CD14-positive monocyte (primary cell): ENCODE data around the gene TBC1D16. TPM values are rescaled to one million over a fixed set of nuclear protein-coding genes. Genes with fewer than 3 reads are reported as not detected.

Source experiments
- DNase-seq, 3 donors: peaks; one replicate each; pipeline ENCODE4 v3.0.0-alpha.2; 2011 to 2022
- H2AFZ ChIP-seq: 2 replicates; pipeline ENCODE4 v1.6.0; 2012; ENCODE audit warnings: mild to moderate bottlenecking, low read depth, low read length, inconsistent platforms; ENCODE audit not compliant: insufficient read depth, poor library complexity, severe bottlenecking
- H3K27ac ChIP-seq, 2 donors: 1 replicate in 1 of 2; 2 replicates in 1 of 2; pipeline ENCODE4 v1.5.1; 2012 to 2013; ENCODE audit warnings: low read length in 2 of 2, control low read depth in 1 of 2, inconsistent platforms in 1 of 2, low read depth in 1 of 2, mild to moderate bottlenecking in 1 of 2
- H3K27me3 ChIP-seq, 2 donors: one replicate each; pipeline versions ENCODE4 v1.6.0 to v1.6.1; 2011 to 2013; ENCODE audit warnings: low read length in 2 of 2; ENCODE audit not compliant: control insufficient read depth in 2 of 2, insufficient read depth in 2 of 2
- H3K36me3 ChIP-seq, 2 donors: replicated peaks in 1 of 2; 1 replicate in 1 of 2; 2 replicates in 1 of 2; pipeline versions ENCODE4 v1.5.1 to v1.6.1; 2012 to 2013; ENCODE audit warnings: low read length in 2 of 2, control low read depth in 1 of 2, inconsistent platforms in 1 of 2, mild to moderate bottlenecking in 1 of 2; ENCODE audit not compliant: insufficient read depth in 2 of 2, control insufficient read depth in 1 of 2
- H3K4me1 ChIP-seq, 2 donors: 1 replicate in 1 of 2; 2 replicates in 1 of 2; pipeline versions ENCODE4 v1.5.1 to v1.6.1; 2012 to 2013; ENCODE audit warnings: low read length in 2 of 2, control low read depth in 1 of 2, inconsistent platforms in 1 of 2, mild to moderate bottlenecking in 1 of 2, moderate library complexity in 1 of 2; ENCODE audit not compliant: insufficient read depth in 2 of 2, control insufficient read depth in 1 of 2
- H3K4me2 ChIP-seq: replicated peaks from 2 replicates; pipeline ENCODE3; 2012; ENCODE audit warnings: low read length, moderate library complexity, mild to moderate bottlenecking; ENCODE audit not compliant: poor library complexity, severe bottlenecking; ENCODE audit errors: extremely low read depth
- H3K4me3 ChIP-seq, 3 experiments: fragments of 200-600 bp in 1 of 3; sonication (generic) in 1 of 3; replicated peaks in 1 of 3; 1 replicate in 2 of 3; 2 replicates in 1 of 3; pipeline ENCODE4 v1.5.1; 2011 to 2013; ENCODE audit warnings: low read length in 3 of 3, mild to moderate bottlenecking in 3 of 3, control low read depth in 2 of 3, low read depth in 2 of 3, inconsistent platforms in 1 of 3, moderate library complexity in 1 of 3
- H3K79me2 ChIP-seq: 2 replicates; pipeline ENCODE4 v1.6.0; 2012; ENCODE audit warnings: mild to moderate bottlenecking, control low read depth, inconsistent platforms, low read length, moderate library complexity; ENCODE audit not compliant: insufficient read depth
- H3K9ac ChIP-seq: 2 replicates; pipeline ENCODE4 v1.6.0; 2017; ENCODE audit warnings: low read length, mild to moderate bottlenecking; ENCODE audit not compliant: insufficient read depth, poor library complexity, severe bottlenecking
- H3K9me3 ChIP-seq, 2 donors: replicated peaks in 1 of 2; 1 replicate in 1 of 2; 2 replicates in 1 of 2; pipeline versions ENCODE4 v1.5.1 to v1.6.1; 2012 to 2013; ENCODE audit warnings: low read length in 2 of 2, control low read depth in 1 of 2; ENCODE audit not compliant: control insufficient read depth in 1 of 2, insufficient read depth in 1 of 2
- H4K20me1 ChIP-seq: 2 replicates; pipeline ENCODE4 v1.6.0; 2012; ENCODE audit warnings: mild to moderate bottlenecking, low read length, control low read depth, moderate library complexity; ENCODE audit not compliant: insufficient read depth
- H3K27ac Mint-ChIP-seq, 7 donors: one replicate each; pipeline ENCODE4 v1.8.0; 2020; ENCODE audit warnings: mild to moderate bottlenecking in 7 of 7, mixed read lengths in 7 of 7, moderate library complexity in 6 of 7, inconsistent platforms in 2 of 7
- H3K27me3 Mint-ChIP-seq, 3 donors: one replicate each; pipeline ENCODE4 v1.8.0; 2021 to 2022; ENCODE audit warnings: low read depth in 3 of 3, mild to moderate bottlenecking in 3 of 3, mixed read lengths in 3 of 3, moderate library complexity in 3 of 3, inconsistent platforms in 1 of 3
- H3K36me3 Mint-ChIP-seq, 2 donors: one replicate each; pipeline ENCODE4 v1.8.0; 2020; ENCODE audit warnings: mixed read lengths in 2 of 2, inconsistent platforms in 1 of 2, mild to moderate bottlenecking in 1 of 2
- H3K4me1 Mint-ChIP-seq: one replicate; pipeline ENCODE4 v1.8.0; 2020; ENCODE audit warnings: mild to moderate bottlenecking, mixed read lengths
- H3K4me3 Mint-ChIP-seq, 2 donors: one replicate each; pipeline ENCODE4 v1.8.0; 2020; ENCODE audit warnings: mild to moderate bottlenecking in 2 of 2, mixed read lengths in 2 of 2, moderate library complexity in 1 of 2
- H3K9me3 Mint-ChIP-seq, 7 donors: one replicate each; pipeline ENCODE4 v1.8.0; 2020 to 2022; ENCODE audit warnings: mixed read lengths in 7 of 7, mild to moderate bottlenecking in 6 of 7, moderate library complexity in 6 of 7, inconsistent platforms in 2 of 7
- CTCF ChIP-seq: fragments of 200-600 bp; IDR thresholded peaks from one replicate; pipeline ENCODE4 v1.8.0; 2022; ENCODE audit warnings: antibody characterized with exemption, mild to moderate bottlenecking
- WGBS: methylation state at CpG from one replicate; pipeline ENCODE4 v1.1.5; 2013; ENCODE audit warnings: missing lambda C conversion rate; ENCODE audit not compliant: insufficient coverage; 5-methylcytosine and 5-hydroxymethylcytosine counted together
- intact Hi-C, 2 donors: fragments of 100-400 bp; cut with micrococcal nuclease; formaldehyde crosslinking; loops; one replicate each; pipeline versions ENCODE4 v1.15.0 to v1.15.1; 2023
- polyA plus RNA-seq, 3 donors: library from polyadenylated mRNA; depleted of rRNA in 1 of 3; unstranded in 2 of 3; stranded (reverse) in 1 of 3; fragments of 300-500 nt in 2 of 3; fragments of >200 nt in 1 of 3; fragmentation: Illumina TruSeq in 2 of 3; gene quantifications; 1 replicate in 2 of 3; 2 replicates in 1 of 3; pipeline ENCODE4 v1.2.3, GENCODE V29; 2012 to 2021

Gene TBC1D16
- polyA plus RNA-seq, 3 donors: 0.11 to 0.53 (median 0.27) TPM

GRCh38 chr17:79890706-79891105 is 145.0 kb downstream of the TBC1D16 start:
- Mint-ChIP-seq H3K4me3 (no peak overlapping the region), H3K36me3 (no peaks in the 10 kb centered on the region), H3K4me1 (no peaks in the 10 kb centered on the region), H3K27ac (no peak overlapping the region), H3K27me3 (peaks cover 10 to 26% (median 23%) of the 10 kb centered on the region in 3 donors), H3K9me3 (no peaks in the 10 kb centered on the region)
- H3K36me3 ChIP-seq: no peaks in the 10 kb centered on the region
- H3K4me1 ChIP-seq: no peaks in the 10 kb centered on the region
- intact Hi-C loops: no loop called here
- no peaks in the 10 kb centered on the region for H3K9me3 ChIP-seq
- H3K9ac ChIP-seq: no peak overlapping the region
- H3K79me2 ChIP-seq: no peaks in the 10 kb centered on the region
- no peak for TF ChIP-seq CTCF
- no peak for DNase-seq
- no peaks in the 10 kb centered on the region for H4K20me1 ChIP-seq
- H3K27ac ChIP-seq: no peak overlapping the region
- no peak overlapping the region for H3K4me2 ChIP-seq
- no peak overlapping the region for H2AFZ ChIP-seq
- no peak overlapping the region for H3K4me3 ChIP-seq
- H3K27me3 ChIP-seq: no peaks in the 10 kb centered on the region
- WGBS: 78% methylated on average over 6 of the region's 9 CpGs

- 93% methylated on average over 17 of the region's 22 CpGs for WGBS
- H3K9me3 Mint-ChIP-seq: no peaks in the 10 kb centered on the region
- no peak overlapping the region for H3K4me3 Mint-ChIP-seq
- Histone ChIP-seq H3K36me3 (no peaks in the 10 kb centered on the region), H3K9me3 (no peaks in the 10 kb centered on the region), H3K27ac (no peak overlapping the region), H3K27me3 (no peaks in the 10 kb centered on the region), H3K9ac (no peak overlapping the region), H4K20me1 (no peaks in the 10 kb centered on the region), H3K4me1 (no peaks in the 10 kb centered on the region), H2AFZ (no peak overlapping the region), H3K4me2 (no peak overlapping the region), H3K79me2 (no peaks in the 10 kb centered on the region), H3K4me3 (no peak overlapping the region)
- intact Hi-C loops: no loop called here
- DNase-seq: no peak
- no peak for TF ChIP-seq CTCF
- H3K36me3 Mint-ChIP-seq: no peaks in the 10 kb centered on the region
- H3K4me1 Mint-ChIP-seq: no peaks in the 10 kb centered on the region
- no peak overlapping the region for H3K27ac Mint-ChIP-seq
- peaks cover 15 to 30% (median 28%) of the 10 kb centered on the region in 3 donors for H3K27me3 Mint-ChIP-seq
Measured at GRCh38 chr17:79888811-79889634, 146.6 kb downstream of the TBC1D16 start.
